ENCODE data around the gene CUEDC1.

Gene CUEDC1

GRCh38 chr17:57918017-57918895 lies 37.0 kb downstream of the CUEDC1 start:
- TF ChIP-seq EZH2phosphoT487 (IDR thresholded peaks at IDR 0.05; ENCODE audit: low read length) (no peak), EZH2 (optimal IDR thresholded peaks at IDR 0.05; ENCODE audit: low read depth, low read length) (no peak)
- TF ChIP-seq, protein P1, sequence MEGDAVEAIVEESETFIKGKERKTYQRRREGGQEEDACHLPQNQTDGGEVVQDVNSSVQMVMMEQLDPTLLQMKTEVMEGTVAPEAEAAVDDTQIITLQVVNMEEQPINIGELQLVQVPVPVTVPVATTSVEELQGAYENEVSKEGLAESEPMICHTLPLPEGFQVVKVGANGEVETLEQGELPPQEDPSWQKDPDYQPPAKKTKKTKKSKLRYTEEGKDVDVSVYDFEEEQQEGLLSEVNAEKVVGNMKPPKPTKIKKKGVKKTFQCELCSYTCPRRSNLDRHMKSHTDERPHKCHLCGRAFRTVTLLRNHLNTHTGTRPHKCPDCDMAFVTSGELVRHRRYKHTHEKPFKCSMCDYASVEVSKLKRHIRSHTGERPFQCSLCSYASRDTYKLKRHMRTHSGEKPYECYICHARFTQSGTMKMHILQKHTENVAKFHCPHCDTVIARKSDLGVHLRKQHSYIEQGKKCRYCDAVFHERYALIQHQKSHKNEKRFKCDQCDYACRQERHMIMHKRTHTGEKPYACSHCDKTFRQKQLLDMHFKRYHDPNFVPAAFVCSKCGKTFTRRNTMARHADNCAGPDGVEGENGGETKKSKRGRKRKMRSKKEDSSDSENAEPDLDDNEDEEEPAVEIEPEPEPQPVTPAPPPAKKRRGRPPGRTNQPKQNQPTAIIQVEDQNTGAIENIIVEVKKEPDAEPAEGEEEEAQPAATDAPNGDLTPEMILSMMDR (IDR thresholded peaks at IDR 0.05; ENCODE audit: low read length), result no peak
- no peak for DNase-seq
- Histone ChIP-seq H3K9ac (ENCODE audit: low read length) (no peak overlapping the region), H2AFZ (ENCODE audit: low read length) (no peak overlapping the region), H3K4me2 (ENCODE audit: low read depth, low read length) (no peak overlapping the region), H3K27me3 (replicated peaks; ENCODE audit: insufficient read depth, low read length) (0 out of 2 replicates have a peak, but pooled peaks cover 4% of the 10 kb centered on the region), H3K27ac (ENCODE audit: low read length) (no peak overlapping the region), H3K4me1 (ENCODE audit: low read length) (no peaks in the 10 kb centered on the region), H3K9me3 (replicated peaks; ENCODE audit: insufficient read depth, low read length) (no peaks in the 10 kb centered on the region), H3K79me2 (ENCODE audit: low read length) (no peaks in the 10 kb centered on the region), H3K36me3 (replicated peaks; ENCODE audit: insufficient read depth, low read length) (no peaks in the 10 kb centered on the region), H3K9me2 (replicated peaks; ENCODE audit: insufficient read depth, low read length) (no peaks in the 10 kb centered on the region), H3K4me3 (ENCODE audit: low read length) (no peak overlapping the region), H4K20me1 (ENCODE audit: insufficient read depth, low read length) (no peaks in the 10 kb centered on the region), H3F3A (ENCODE audit: insufficient read depth, low read length) (no peaks in the 10 kb centered on the region)

DNA sequence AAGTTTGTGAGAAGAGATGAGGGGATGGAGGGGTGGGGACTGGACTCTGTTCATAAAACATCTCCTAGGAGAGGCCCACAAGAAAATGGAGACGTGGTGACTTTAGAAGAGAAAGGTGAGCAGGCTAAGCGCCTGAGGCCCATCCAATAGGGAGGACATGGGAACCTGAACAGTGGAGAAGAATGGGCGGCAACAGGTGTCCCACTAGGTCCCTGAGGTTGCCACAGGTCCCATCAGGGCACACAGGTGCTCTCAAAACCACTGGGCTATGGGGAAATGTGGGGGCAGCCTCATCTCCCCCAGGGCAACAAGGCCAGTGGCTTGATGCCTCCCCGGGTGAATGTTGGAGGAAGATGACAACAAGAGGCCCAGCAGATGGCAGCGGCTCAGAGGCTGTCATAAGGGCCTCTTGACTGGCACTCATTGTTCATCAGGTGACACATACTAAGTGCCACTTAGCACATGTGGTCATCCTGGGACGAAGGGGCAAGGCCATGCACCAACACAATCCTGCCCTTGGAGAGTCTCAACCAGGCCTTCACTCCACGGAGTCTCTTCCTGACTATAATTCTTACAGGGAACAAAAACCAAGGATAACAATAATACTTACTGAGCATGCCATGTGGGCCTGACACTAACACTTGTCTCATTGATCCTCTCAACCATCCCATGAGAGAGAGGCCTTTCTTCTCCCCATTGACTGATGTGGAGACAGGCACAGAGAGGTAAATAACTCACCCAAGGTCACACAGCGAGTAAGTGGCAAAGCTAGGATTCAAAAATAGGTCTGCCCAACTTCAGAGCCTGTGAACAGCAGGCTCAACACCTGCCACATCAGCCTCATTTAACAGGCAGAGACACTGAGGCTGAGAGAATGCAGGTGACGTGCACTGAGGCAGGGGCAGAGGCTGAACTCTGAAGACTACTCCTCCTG lies 38.0 kb downstream of the CUEDC1 start:
- H3K4me1 ChIP-seq (ENCODE audit: low read length), result no peaks in the 10 kb centered on the region
- peak; percentile 53 for DNase-seq
- H3K79me2 ChIP-seq (ENCODE audit: low read length), result no peaks in the 10 kb centered on the region
- H3K4me3 ChIP-seq (ENCODE audit: low read length), result no peak overlapping the region
- H3K36me3 ChIP-seq (replicated peaks; ENCODE audit: insufficient read depth, low read length), result no peaks in the 10 kb centered on the region
- no peak overlapping the region for H2AFZ ChIP-seq (ENCODE audit: low read length)
- no peaks in the 10 kb centered on the region for H3K9me3 ChIP-seq (replicated peaks; ENCODE audit: insufficient read depth, low read length)
- H3K9ac ChIP-seq (ENCODE audit: low read length), result no peak overlapping the region
- H3F3A ChIP-seq (ENCODE audit: insufficient read depth, low read length), result no peaks in the 10 kb centered on the region
- no peak for TF ChIP-seq EZH2 (optimal IDR thresholded peaks at IDR 0.05; ENCODE audit: low read depth, low read length)
- TF ChIP-seq, protein P1 (IDR thresholded peaks at IDR 0.05; ENCODE audit: low read length), result peak; percentile 42
- no peak for TF ChIP-seq EZH2phosphoT487 (IDR thresholded peaks at IDR 0.05; ENCODE audit: low read length)
- 0 out of 2 replicates have a peak, but pooled peaks cover 4% of the 10 kb centered on the region for H3K27me3 ChIP-seq (replicated peaks; ENCODE audit: insufficient read depth, low read length)
- no peaks in the 10 kb centered on the region for H4K20me1 ChIP-seq (ENCODE audit: insufficient read depth, low read length)
- no peaks in the 10 kb centered on the region for H3K9me2 ChIP-seq (replicated peaks; ENCODE audit: insufficient read depth, low read length)
- H3K27ac ChIP-seq (ENCODE audit: low read length), result no peak overlapping the region
- no peak overlapping the region for H3K4me2 ChIP-seq (ENCODE audit: low read depth, low read length)

DNA sequence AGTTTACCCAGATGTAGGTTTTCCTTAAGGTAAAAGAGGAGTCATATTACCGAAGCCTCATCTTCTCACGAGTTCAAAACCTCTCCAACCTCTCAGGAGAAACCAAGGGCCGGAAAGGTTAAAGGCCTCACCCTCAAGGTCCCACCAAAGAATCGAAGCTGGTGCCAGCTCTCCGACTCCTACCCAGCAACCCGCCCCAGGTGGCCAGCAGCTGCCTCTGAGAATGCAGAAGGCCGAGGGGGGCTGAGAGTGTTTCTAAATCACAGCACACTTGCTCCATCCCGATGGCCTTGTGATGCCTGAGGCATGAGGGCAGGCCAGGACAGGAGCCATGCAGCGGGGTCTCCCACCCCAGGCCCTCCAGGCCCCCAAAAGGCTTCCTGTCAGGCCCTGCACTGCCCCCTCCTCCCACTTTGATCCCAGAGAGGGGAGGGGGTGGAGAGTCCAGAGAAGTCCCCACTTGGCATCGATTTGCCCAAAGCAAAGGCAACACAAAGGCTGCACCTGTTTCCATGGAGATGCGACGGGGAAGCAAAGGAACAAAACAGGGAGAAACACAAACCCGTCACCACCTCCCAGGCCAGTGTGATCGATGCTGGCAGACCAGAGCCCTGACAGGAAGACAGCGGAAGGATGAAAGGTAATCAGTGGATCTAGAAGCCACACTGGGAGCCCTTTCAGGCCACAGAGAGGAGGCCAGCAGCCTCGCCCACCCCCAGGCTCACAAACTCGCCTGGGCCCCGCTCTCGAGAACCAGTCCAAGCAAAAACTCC lies 39.0 kb downstream of the CUEDC1 start:
- Histone ChIP-seq H3F3A (ENCODE audit: insufficient read depth, low read length) (no peaks in the 10 kb centered on the region), H2AFZ (ENCODE audit: low read length) (no peak overlapping the region), H3K4me1 (ENCODE audit: low read length) (no peaks in the 10 kb centered on the region), H3K9me2 (replicated peaks; ENCODE audit: insufficient read depth, low read length) (no peaks in the 10 kb centered on the region), H3K27ac (ENCODE audit: low read length) (no peak overlapping the region), H3K36me3 (replicated peaks; ENCODE audit: insufficient read depth, low read length) (no peaks in the 10 kb centered on the region), H3K9me3 (replicated peaks; ENCODE audit: insufficient read depth, low read length) (no peaks in the 10 kb centered on the region), H4K20me1 (ENCODE audit: insufficient read depth, low read length) (no peaks in the 10 kb centered on the region), H3K79me2 (ENCODE audit: low read length) (no peaks in the 10 kb centered on the region), H3K27me3 (replicated peaks; ENCODE audit: insufficient read depth, low read length) (0 out of 2 replicates have a peak, but pooled peaks cover 4% of the 10 kb centered on the region), H3K9ac (ENCODE audit: low read length) (no peak overlapping the region), H3K4me3 (ENCODE audit: low read length) (no peak overlapping the region), H3K4me2 (ENCODE audit: low read depth, low read length) (no peak overlapping the region)
- DNase-seq, result no peak
- TF ChIP-seq EZH2 (optimal IDR thresholded peaks at IDR 0.05; ENCODE audit: low read depth, low read length) (no peak), EZH2phosphoT487 (IDR thresholded peaks at IDR 0.05; ENCODE audit: low read length) (no peak)
- TF ChIP-seq, protein P1 (IDR thresholded peaks at IDR 0.05; ENCODE audit: low read length), result no peak

Data from MM.1S (cell line).